NCI-H82 (cell line): ENCODE results near the gene NPAS3.

Experiments used
- DNase-seq: peaks from one replicate; lab custom pipeline; 2025; lab: John Stamatoyannopoulos, UW

The NPAS3 gene

DNA sequence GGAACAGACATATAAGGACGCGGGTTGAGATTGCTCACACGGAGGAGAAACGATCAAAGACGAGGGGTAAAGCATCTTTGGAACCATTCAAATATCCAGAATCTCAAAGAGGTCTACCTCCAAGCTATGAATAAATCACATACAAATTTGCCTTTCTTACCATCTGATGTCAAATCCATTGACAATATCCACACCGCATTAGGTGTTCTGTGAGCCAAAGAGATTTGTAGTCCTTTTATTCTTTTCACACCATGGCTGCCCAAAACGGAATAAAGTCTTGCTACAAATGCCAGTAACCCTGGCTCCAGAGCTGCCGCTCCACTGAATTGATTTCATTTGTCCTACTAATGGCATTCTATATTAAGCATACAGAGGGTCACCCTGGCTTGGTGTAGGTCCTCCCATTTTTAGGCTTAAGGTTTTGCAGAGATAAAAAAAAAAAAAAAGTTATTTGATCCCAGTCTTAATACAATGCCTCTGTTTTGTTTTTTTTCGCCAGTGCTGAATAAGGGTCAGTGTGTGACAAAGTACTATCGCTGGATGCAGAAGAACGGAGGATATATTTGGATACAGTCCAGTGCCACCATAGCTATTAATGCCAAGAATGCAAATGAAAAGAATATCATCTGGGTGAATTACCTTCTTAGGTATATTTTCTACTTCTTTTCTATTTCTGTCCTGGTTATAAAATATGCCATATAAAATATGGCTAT, 854.9 kb downstream of the NPAS3 start:
- no peak for DNase-seq

DNA sequence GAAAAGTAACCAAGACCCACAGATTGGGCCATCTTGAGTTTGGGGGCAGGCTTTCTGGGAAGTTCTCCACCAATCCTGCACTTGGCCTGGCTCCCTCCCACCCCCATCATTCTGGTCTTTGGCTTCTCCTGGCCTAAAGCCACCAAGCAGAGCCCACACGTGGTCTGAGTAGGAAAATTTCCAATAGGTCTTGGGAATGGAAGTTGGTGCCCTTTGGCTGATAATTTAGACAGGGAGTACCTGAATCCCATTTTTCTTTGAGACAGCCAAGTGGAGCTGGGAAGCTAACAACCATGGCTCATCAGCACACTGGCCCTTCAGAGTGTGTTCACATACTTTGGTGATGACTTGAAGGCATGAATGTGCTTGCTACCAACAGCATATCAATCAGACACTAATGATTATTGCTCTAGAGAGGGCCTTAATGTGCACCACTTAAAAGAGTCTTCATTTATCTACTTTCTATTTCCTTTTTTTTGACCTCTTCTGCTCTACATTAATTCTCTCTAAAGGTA, 856.2 kb downstream of the NPAS3 start:
- no peak for DNase-seq

DNA sequence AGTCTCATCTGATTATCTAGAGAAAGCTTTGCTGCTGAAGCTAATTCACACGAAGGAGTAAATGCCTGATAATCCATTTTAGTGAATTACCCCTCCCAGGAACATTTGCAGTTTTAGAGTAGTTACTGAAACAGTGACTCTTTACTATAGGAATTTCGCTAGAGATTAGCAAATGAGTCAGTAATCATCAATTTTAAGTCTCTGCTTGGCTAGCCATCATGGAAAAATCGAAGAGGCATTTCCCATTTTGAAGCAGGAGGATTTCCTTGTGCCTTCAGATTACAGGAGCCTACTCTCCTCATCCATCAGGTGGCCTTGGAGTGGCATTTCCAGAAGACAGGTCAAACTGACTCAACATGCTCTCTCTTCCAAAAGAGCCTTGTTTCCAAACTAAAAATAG, 857.7 kb downstream of the NPAS3 start:
- DNase-seq: peak; percentile 85

DNA sequence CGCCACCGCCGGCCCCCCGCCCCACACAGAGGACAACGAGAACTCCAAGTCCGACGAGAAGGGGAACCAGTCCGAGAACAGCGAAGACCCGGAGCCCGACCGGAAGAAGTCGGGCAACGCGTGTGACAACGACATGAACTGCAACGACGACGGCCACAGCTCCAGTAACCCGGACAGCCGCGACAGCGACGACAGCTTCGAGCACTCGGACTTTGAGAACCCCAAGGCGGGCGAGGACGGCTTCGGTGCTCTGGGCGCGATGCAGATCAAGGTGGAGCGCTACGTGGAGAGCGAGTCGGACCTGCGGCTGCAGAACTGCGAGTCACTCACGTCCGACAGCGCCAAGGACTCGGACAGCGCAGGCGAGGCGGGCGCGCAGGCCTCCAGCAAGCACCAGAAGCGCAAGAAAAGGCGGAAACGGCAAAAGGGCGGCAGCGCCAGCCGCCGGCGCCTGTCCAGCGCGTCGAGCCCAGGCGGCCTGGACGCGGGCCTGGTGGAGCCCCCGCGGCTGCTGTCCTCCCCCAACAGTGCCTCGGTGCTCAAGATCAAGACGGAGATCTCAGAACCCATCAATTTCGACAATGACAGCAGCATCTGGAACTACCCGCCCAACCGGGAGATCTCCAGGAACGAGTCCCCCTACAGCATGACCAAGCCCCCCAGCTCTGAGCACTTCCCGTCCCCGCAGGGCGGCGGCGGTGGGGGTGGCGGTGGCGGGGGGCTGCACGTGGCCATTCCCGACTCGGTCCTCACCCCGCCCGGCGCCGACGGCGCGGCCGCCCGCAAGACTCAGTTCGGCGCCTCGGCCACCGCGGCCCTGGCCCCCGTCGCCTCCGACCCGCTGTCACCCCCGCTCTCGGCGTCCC, 861.3 kb downstream of the NPAS3 start:
- no peak for DNase-seq

- no peak for DNase-seq
These were observed 862.1 kb downstream of the NPAS3 start for GRCh38 chr14:33800735-33801163.

DNA sequence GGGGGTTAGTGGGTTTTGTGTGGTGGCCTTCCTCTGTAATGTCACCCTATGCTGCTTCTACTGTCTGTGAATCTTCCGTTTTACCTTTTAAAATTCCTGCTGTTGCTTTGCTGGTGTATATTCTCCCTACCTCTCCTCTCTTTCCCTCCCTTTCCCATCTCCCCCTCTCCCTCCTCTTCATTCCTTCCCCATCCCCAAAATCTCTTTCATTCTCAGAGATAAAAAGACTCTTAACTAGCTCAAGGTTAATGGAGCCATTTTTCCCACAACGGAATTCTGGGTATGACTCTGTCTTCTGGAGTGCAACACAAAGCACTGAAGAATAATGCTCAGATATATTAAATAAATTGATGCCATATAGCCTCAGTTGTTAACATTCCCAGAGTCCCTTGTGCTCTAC, 864.1 kb downstream of the NPAS3 start:
- no peak for DNase-seq

DNA sequence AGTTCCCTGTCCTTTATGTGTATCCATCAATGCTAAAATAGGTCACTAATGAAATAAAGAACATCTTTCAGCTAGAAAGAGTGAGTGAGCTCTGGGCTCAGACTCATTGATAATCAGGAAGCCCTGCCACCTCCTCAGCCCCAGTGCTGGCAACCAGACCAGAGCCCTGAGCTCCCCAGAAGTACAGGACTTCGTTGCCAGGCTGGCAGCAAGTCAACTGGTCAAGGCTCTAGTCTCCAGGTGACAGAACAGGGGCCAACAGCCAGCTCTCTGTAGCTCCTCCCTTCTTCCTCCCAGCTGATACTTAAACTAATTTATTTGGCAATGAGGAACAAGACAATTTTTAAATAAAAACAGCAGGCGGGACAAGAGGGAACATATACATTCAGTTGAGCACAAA, 866.9 kb downstream of the NPAS3 start:
- DNase-seq: no peak

DNA sequence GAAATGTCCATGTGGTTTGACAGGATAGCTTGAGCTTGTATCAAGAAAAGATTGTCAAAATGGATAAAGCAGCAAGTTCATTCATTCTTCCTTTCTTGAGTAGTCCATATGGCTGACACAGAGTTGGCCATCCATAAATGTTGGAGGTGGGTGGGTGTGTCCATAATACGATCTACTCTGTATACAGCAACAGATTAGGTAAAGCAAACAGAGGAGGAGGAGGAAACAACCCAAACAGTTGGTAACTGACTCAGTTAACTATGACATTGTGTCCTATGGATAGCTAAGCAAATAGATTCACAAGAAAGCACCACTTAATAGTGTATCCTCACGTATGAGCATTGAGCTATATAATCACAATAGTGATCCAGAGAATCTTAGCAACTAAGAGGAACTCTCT, 868.2 kb downstream of the NPAS3 start:
- no peak for DNase-seq

DNA sequence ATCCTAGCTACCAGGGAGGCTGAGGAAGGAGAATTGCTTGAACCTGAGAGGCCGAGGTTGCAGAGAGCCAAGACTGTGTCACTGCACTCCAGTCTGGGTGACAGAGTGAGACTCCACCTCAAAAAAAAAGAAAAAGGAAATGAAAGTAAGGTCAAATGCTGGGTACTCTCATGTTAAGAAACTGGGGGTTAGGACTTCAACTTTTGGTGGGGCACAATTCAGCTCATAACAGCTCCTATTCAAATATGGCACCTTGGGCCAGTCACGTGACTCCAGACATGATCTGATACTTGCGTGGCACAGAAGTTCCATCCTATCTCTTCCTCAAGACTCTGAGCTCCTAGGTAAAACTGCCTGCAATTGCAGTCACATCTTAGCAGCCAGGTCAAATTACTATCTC, 869.5 kb downstream of the NPAS3 start:
- no peak for DNase-seq

- DNase-seq: no peak
These were observed 870.8 kb downstream of the NPAS3 start for GRCh38 chr14:33809396-33809981.

DNA sequence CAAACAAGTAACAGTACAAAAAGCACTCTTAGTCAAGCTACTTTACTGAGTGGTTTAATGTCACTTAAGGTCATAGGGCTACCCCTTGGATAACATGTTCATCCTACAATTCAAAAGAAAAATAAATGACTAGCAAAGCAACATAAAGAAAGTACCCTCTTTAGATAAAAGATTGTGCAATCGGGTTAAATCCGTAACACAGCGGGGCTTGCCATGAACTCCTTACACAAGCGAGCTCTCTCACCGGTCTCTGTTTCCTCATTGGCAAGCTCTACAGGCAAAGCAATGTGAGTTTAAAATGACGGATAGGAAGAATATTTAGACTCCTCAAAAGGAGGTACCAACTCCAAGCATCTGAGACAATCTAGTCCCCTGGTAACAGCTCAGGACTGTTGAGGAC, 871.6 kb downstream of the NPAS3 start:
- DNase-seq: no peak

GRCh38 chr14:33811721-33812120, 873.0 kb downstream of the NPAS3 start:
- no peak for DNase-seq

- DNase-seq: no peak
These were observed 873.5 kb downstream of the NPAS3 start for GRCh38 chr14:33812181-33812580.

GRCh38 chr14:33812601-33813000, 873.9 kb downstream of the NPAS3 start:
- DNase-seq: no peak

DNA sequence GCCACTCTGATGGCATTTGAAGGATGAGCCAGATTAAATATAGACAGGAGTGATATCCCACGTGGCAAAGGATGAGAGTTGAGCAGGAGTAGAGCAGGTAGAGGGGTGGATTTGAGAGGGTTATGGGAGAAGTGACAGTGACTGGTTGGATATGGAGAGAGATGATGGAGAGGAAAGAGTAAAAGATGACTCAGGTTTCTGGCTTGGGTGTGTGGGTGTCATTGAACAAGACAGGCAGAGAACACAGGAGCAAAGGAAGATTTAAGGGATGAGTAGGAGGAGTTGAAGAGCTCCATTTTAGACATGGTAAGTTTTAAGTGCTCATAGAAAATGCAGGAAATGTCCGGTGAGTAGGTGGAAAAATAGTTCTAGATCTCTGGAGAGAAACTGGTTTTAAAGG, 875.3 kb downstream of the NPAS3 start:
- no peak for DNase-seq

- no peak for DNase-seq
These were observed 895.2 kb downstream of the NPAS3 start for GRCh38 chr14:33833706-33834465.

DNA sequence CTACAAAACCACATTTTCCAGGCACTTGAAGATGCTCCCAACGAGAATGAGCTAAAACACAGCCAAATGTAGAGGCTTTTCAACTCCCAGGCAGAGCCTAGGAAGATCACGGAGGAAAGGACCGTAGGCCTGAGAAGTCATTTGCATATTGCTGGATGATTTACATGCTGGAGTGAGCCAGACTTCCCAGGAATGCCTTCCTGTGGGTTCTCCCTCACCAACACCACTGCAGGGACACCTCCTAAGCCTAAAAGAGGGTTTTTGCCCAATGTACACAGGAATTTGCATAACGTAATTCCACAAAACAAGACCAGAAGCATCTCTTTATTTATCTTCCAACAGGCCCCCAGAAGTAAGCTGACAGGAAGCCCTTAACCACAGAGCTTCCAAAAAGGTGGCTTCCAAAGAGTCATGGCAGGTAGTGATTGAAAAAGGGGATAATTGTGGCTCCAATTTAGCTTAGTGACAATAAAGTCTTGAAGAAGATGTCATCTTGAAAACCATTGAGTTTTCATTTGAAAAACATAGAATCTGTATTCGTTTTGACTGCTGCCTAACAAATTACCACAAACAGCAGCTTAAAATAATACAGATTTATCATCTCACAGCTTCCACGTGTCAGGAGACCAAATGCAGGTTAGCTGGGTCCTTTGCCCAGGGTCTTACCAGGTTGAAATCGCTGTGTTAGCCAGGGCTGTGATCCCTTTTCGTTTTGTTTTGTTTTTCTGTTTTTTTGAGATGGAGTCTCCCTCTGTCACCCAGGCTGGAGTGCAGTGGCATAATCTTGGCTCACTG, 896.0 kb downstream of the NPAS3 start:
- no peak for DNase-seq

GRCh38 chr14:33835261-33835655, 896.6 kb downstream of the NPAS3 start:
- no peak for DNase-seq

- DNase-seq: no peak
These were observed 897.0 kb downstream of the NPAS3 start for GRCh38 chr14:33835677-33836076.

GRCh38 chr14:33836203-33836899, 897.7 kb downstream of the NPAS3 start:
- no peak for DNase-seq
